Cerebellar nuclear complex (tissue), 1 donor: Measurements from ENCODE around the gene BASP1.
"Not testable (repeated sequence)": the region's sequence is repeated elsewhere in the genome, so short reads cannot be mapped to it uniquely, and the experiment has no call there.

Experiments
- DNase-seq, 2 experiments: peaks; one replicate each; lab custom pipeline; 2025; lab: John Stamatoyannopoulos, UW

BASP1 gene

GRCh38 chr5:17319095-17319494 lies 101.7 kb downstream of the BASP1 start:
- DNase-seq = not testable (repeated sequence)

- no peak for DNase-seq
These were observed 108.6 kb downstream of the BASP1 start for GRCh38 chr5:17325770-17326599.
